GM12874 (cell line): ENCODE data around the gene KLF16.

Experiments
- CTCF ChIP-seq: IDR thresholded peaks from 2 replicates; pipeline ENCODE4 v1.5.1; 2011; ENCODE audit warnings: low read depth, mild to moderate bottlenecking, control low read depth, low read length, moderate library complexity; ENCODE audit not compliant: insufficient read depth

The KLF16 gene

GRCh38 chr19:1811472-1811894 lies 51.9 kb downstream of the KLF16 start:
- no peak for TF ChIP-seq CTCF

GRCh38 chr19:1810439-1811160 lies 52.8 kb downstream of the KLF16 start:
- no peak for TF ChIP-seq CTCF

GRCh38 chr19:1809678-1810077 lies 53.7 kb downstream of the KLF16 start:
- TF ChIP-seq CTCF = no peak

- TF ChIP-seq CTCF = no peak
Measured at GRCh38 chr19:1808395-1808731, 55.0 kb downstream of the KLF16 start.

GRCh38 chr19:1807695-1808394 lies 55.5 kb downstream of the KLF16 start:
- TF ChIP-seq CTCF = no peak

- TF ChIP-seq CTCF = no peak
Measured at GRCh38 chr19:1807030-1807694, 56.2 kb downstream of the KLF16 start.

- TF ChIP-seq CTCF = no peak
Measured at GRCh38 chr19:1806184-1807029, 57.0 kb downstream of the KLF16 start.
